Neuronal stem cell (in vitro differentiated cells): Measurements from ENCODE around the gene RMND5A.

Source experiments
- DNase-seq: peaks from one replicate; pipeline ENCODE4 v3.0.0-alpha.2; 2013; ENCODE audit warnings: low spot score
- H2AFZ ChIP-seq: one replicate; pipeline ENCODE4 v1.6.1; 2013; ENCODE audit warnings: mild to moderate bottlenecking, low read length, inconsistent platforms
- H2AK5ac ChIP-seq: 2 replicates; pipeline ENCODE4 v1.6.1; 2013; ENCODE audit warnings: low read depth, mild to moderate bottlenecking, inconsistent platforms, low read length, moderate library complexity, mixed read lengths
- H2BK120ac ChIP-seq: 2 replicates; pipeline ENCODE4 v1.6.1; 2013; ENCODE audit warnings: low read depth, mild to moderate bottlenecking, inconsistent platforms, low read length, moderate library complexity, mixed read lengths
- H2BK12ac ChIP-seq: one replicate; pipeline ENCODE4 v1.6.1; 2013; ENCODE audit warnings: low read length, inconsistent platforms
- H2BK15ac ChIP-seq: 2 replicates; pipeline ENCODE4 v1.6.1; 2013; ENCODE audit warnings: mild to moderate bottlenecking, low read length, inconsistent platforms, mixed read lengths
- H2BK5ac ChIP-seq: one replicate; pipeline ENCODE4 v1.6.1; 2013; ENCODE audit warnings: inconsistent platforms, mild to moderate bottlenecking, low read length, moderate library complexity
- H3K14ac ChIP-seq: one replicate; pipeline ENCODE4 v1.6.1; 2013; ENCODE audit warnings: low read length, inconsistent platforms
- H3K18ac ChIP-seq: 2 replicates; pipeline ENCODE4 v1.6.1; 2013; ENCODE audit warnings: low read length, inconsistent platforms
- H3K23ac ChIP-seq: 2 replicates; pipeline ENCODE4 v1.6.1; 2013; ENCODE audit warnings: low read depth, mild to moderate bottlenecking, mixed read lengths, low read length, inconsistent platforms; ENCODE audit not compliant: poor library complexity
- H3K27ac ChIP-seq: replicated peaks from 3 replicates; pipeline ENCODE4 v1.5.1; 2013; ENCODE audit warnings: low read length, inconsistent platforms
- H3K27me3 ChIP-seq, 3 experiments: 2 replicates each; pipeline ENCODE4 v1.6.1; 2013; ENCODE audit warnings: low read length in 3 of 3, mild to moderate bottlenecking in 2 of 3, inconsistent platforms in 1 of 3, low read depth in 1 of 3, mixed read lengths in 1 of 3, moderate library complexity in 1 of 3; ENCODE audit not compliant: control insufficient read depth in 3 of 3, insufficient read depth in 3 of 3
- H3K36me3 ChIP-seq, 2 donors: replicated peaks in 1 of 2; 2 replicates each; pipeline ENCODE4 v1.6.1; 2013; ENCODE audit warnings: low read length in 2 of 2; ENCODE audit not compliant: control insufficient read depth in 2 of 2, insufficient read depth in 2 of 2
- H3K4ac ChIP-seq: 2 replicates; pipeline ENCODE4 v1.6.1; 2013; ENCODE audit warnings: inconsistent platforms, mild to moderate bottlenecking, low read length, moderate library complexity
- H3K4me1 ChIP-seq, 2 donors: 1 replicate in 1 of 2; 2 replicates in 1 of 2; pipeline ENCODE4 v1.6.1; 2013; ENCODE audit warnings: low read length in 2 of 2, low read depth in 1 of 2; ENCODE audit not compliant: control insufficient read depth in 2 of 2, insufficient read depth in 1 of 2
- H3K4me2 ChIP-seq: one replicate; pipeline ENCODE4 v1.6.1; 2013; ENCODE audit warnings: mild to moderate bottlenecking, low read length, inconsistent platforms; ENCODE audit not compliant: insufficient read depth, poor library complexity, severe bottlenecking
- H3K4me3 ChIP-seq, 2 donors: 2 replicates each; pipeline ENCODE4 v1.5.1; 2013; ENCODE audit warnings: low read length in 2 of 2, mild to moderate bottlenecking in 2 of 2, inconsistent platforms in 1 of 2, moderate library complexity in 1 of 2
- H3K79me1 ChIP-seq: one replicate; pipeline ENCODE4 v1.6.1; 2013; ENCODE audit warnings: low read depth, mild to moderate bottlenecking, inconsistent platforms, low read length, moderate library complexity
- H3K9ac ChIP-seq: one replicate; pipeline ENCODE4 v1.6.1; 2013; ENCODE audit warnings: mild to moderate bottlenecking, low read depth, low read length, inconsistent platforms; ENCODE audit not compliant: poor library complexity
- H3K9me3 ChIP-seq, 2 donors: replicated peaks in 1 of 2; 2 replicates each; pipeline versions ENCODE3 to v1.6.1; 2013; ENCODE audit warnings: low read length in 2 of 2, mild to moderate bottlenecking in 2 of 2, inconsistent platforms in 1 of 2, low read depth in 1 of 2, mixed read lengths in 1 of 2, moderate library complexity in 1 of 2; ENCODE audit not compliant: control insufficient read depth in 2 of 2, insufficient read depth in 1 of 2
- H4K8ac ChIP-seq: one replicate; pipeline ENCODE4 v1.6.1; 2013; ENCODE audit warnings: low read depth, mild to moderate bottlenecking, inconsistent platforms, low read length, moderate library complexity
- H4K91ac ChIP-seq: one replicate; pipeline ENCODE4 v1.6.1; 2013; ENCODE audit warnings: low read length, low read depth, mild to moderate bottlenecking, inconsistent platforms; ENCODE audit not compliant: poor library complexity
- WGBS, 2 donors: extraction: QIAGEN DNeasy Blood & Tissue Kit; methylation state at CpG; one replicate each; pipeline ENCODE4 v1.1.7; 2013; ENCODE audit warnings: missing lambda C conversion rate in 2 of 2, mixed read lengths in 1 of 2; ENCODE audit not compliant: insufficient read length in 2 of 2, insufficient replicate concordance in 1 of 2; ENCODE audit errors: extremely low coverage in 2 of 2; 5-methylcytosine and 5-hydroxymethylcytosine counted together

The RMND5A gene

GRCh38 chr2:86815611-86816010 lies 95.5 kb downstream of the RMND5A start:
- no CpG with 5 or more reads among the region's 1 CpG for WGBS, 2 donors
- H3K27ac ChIP-seq, result no peak overlapping the region
- H3K23ac ChIP-seq, result no peak overlapping the region
- H3K4me3 ChIP-seq, result no peak overlapping the region
- no peak overlapping the region for H3K4ac ChIP-seq
- no peak overlapping the region for H4K91ac ChIP-seq
- H3K27me3 ChIP-seq, result peaks cover 0 to 8% (median 0%) of the 10 kb centered on the region in 3 experiments
- no peak overlapping the region for H2BK5ac ChIP-seq
- H2BK12ac ChIP-seq, result no peak overlapping the region
- no peak overlapping the region for H3K14ac ChIP-seq
- no peak overlapping the region for H2BK15ac ChIP-seq
- no peak overlapping the region for H2AFZ ChIP-seq
- H3K4me1 ChIP-seq, result no peaks in the 10 kb centered on the region
- H2AK5ac ChIP-seq, result no peak overlapping the region
- H3K9ac ChIP-seq, result no peak overlapping the region
- no peaks in the 10 kb centered on the region for H3K79me1 ChIP-seq
- H4K8ac ChIP-seq, result no peak overlapping the region
- no peak for DNase-seq
- H3K18ac ChIP-seq, result no peak overlapping the region
- H2BK120ac ChIP-seq, result no peak overlapping the region
- no peaks in the 10 kb centered on the region for H3K36me3 ChIP-seq
- no peaks in the 10 kb centered on the region for H3K9me3 ChIP-seq
- no peak overlapping the region for H3K4me2 ChIP-seq

- Histone ChIP-seq H2AFZ (no peak overlapping the region), H3K79me1 (no peaks in the 10 kb centered on the region), H3K27me3 (peaks cover 0 to 8% (median 0%) of the 10 kb centered on the region in 3 experiments), H3K4me3 (no peak overlapping the region), H3K9me3 (no peaks in the 10 kb centered on the region), H4K91ac (no peak overlapping the region), H4K8ac (no peak overlapping the region), H3K23ac (no peak overlapping the region), H2AK5ac (no peak overlapping the region), H2BK5ac (no peak overlapping the region), H2BK120ac (no peak overlapping the region), H3K4me1 (no peaks in the 10 kb centered on the region), H2BK12ac (no peak overlapping the region), H3K18ac (no peak overlapping the region), H2BK15ac (no peak overlapping the region), H3K4me2 (no peak overlapping the region), H3K4ac (no peak overlapping the region), H3K9ac (no peak overlapping the region), H3K36me3 (no peaks in the 10 kb centered on the region), H3K14ac (no peak overlapping the region), H3K27ac (no peak overlapping the region)
- no CpG with 5 or more reads among the region's 4 CpGs for WGBS, 2 donors
- no peak for DNase-seq
Measured at GRCh38 chr2:86818114-86818801, 98.2 kb downstream of the RMND5A start.

- no peak overlapping the region for H2BK120ac ChIP-seq
- no peak for DNase-seq
- no peak overlapping the region for H3K18ac ChIP-seq
- H3K4me3 ChIP-seq, result no peak overlapping the region
- H3K9ac ChIP-seq, result no peak overlapping the region
- no peak overlapping the region for H2AFZ ChIP-seq
- no peaks in the 10 kb centered on the region for H3K79me1 ChIP-seq
- no peak overlapping the region for H2BK5ac ChIP-seq
- no peaks in the 10 kb centered on the region for H3K36me3 ChIP-seq
- no peak overlapping the region for H3K23ac ChIP-seq
- H3K4me1 ChIP-seq, result peaks cover 0 to 2% of the 10 kb centered on the region in 2 donors
- peaks cover 0 to 8% (median 0%) of the 10 kb centered on the region in 3 experiments for H3K27me3 ChIP-seq
- H3K9me3 ChIP-seq, result no peaks in the 10 kb centered on the region
- no peak overlapping the region for H2BK12ac ChIP-seq
- H2BK15ac ChIP-seq, result no peak overlapping the region
- H3K27ac ChIP-seq, result no peak overlapping the region
- H4K91ac ChIP-seq, result no peak overlapping the region
- no peak overlapping the region for H4K8ac ChIP-seq
- WGBS, 2 donors, result no CpG with 5 or more reads among the region's 2 CpGs
- H3K4ac ChIP-seq, result no peak overlapping the region
- no peak overlapping the region for H2AK5ac ChIP-seq
- no peak overlapping the region for H3K4me2 ChIP-seq
- H3K14ac ChIP-seq, result no peak overlapping the region
Measured at GRCh38 chr2:86818957-86819356, 98.9 kb downstream of the RMND5A start.

- H2BK5ac ChIP-seq, result no peak overlapping the region
- H3K4me3 ChIP-seq, result no peak overlapping the region
- no peaks in the 10 kb centered on the region for H3K79me1 ChIP-seq
- peak overlapping the region; percentile 56 for H2AFZ ChIP-seq
- no peak overlapping the region for H2BK15ac ChIP-seq
- no peak overlapping the region for H3K4me2 ChIP-seq
- no peak overlapping the region for H3K4ac ChIP-seq
- H2BK120ac ChIP-seq, result no peak overlapping the region
- H3K14ac ChIP-seq, result no peak overlapping the region
- H3K4me1 ChIP-seq, result peaks cover 3 to 7% of the 10 kb centered on the region in 2 donors
- no peak overlapping the region for H2BK12ac ChIP-seq
- no peak overlapping the region for H4K8ac ChIP-seq
- no peak for DNase-seq
- H3K9ac ChIP-seq, result no peak overlapping the region
- H3K36me3 ChIP-seq, result no peaks in the 10 kb centered on the region
- no peak overlapping the region for H4K91ac ChIP-seq
- peaks cover 0 to 8% (median 0%) of the 10 kb centered on the region in 3 experiments for H3K27me3 ChIP-seq
- no peaks in the 10 kb centered on the region for H3K9me3 ChIP-seq
- H2AK5ac ChIP-seq, result peak overlapping the region; percentile 42
- no CpG with 5 or more reads among the region's 13 CpGs for WGBS, 2 donors
- no peak overlapping the region for H3K18ac ChIP-seq
- no peak overlapping the region for H3K27ac ChIP-seq
- no peak overlapping the region for H3K23ac ChIP-seq
Measured at GRCh38 chr2:86821306-86821705, 101.2 kb downstream of the RMND5A start.
